Measurements from ENCODE around the gene PRR20E. TPM values are rescaled to one million over a fixed set of nuclear protein-coding genes. Genes with fewer than 3 reads are reported as not detected.
"Not testable (repeated sequence)": the region's sequence is repeated elsewhere in the genome, so short reads cannot be mapped to it uniquely, and the experiment has no call there.

PRR20E gene
- not detected for polyA plus RNA-seq (ENCODE audit: insufficient read depth in 1 of 5, insufficient read length in 5 of 5, low replicate concordance in 1 of 5)
- long read RNA-seq, donor 1, result 0 reads
- long read RNA-seq, donor 2, result 0 reads
- long read RNA-seq, donor 3, result 0 reads
- long read RNA-seq, donor 4, result 0 reads
- long read RNA-seq, donor 5, result 0 reads
- long read RNA-seq, donor 6, result 0 reads
- long read RNA-seq, donor 7, result 0 reads
- long read RNA-seq, donor 8, result 0 reads

GRCh38 chr13:57166897-57167296 lies at the start of gene PRR20E:
Gene PRR20E (plus strand): TSS chr13:57167197. CDS start chr13:57167584, 387 bp downstream.
- not testable (repeated sequence) for DNase-seq

- DNase-seq, result peak; percentile 19 to 36
These were observed 43.3 kb upstream of the PRR20E start for GRCh38 chr13:57123681-57124080.

GRCh38 chr13:57128909-57129308 lies 38.1 kb upstream of the PRR20E start:
- DNase-seq, result no peak

GRCh38 chr13:57136093-57136492 lies 30.9 kb upstream of the PRR20E start:
- DNase-seq, result no peak

- DNase-seq, result no peak
These were observed 29.4 kb upstream of the PRR20E start for GRCh38 chr13:57137585-57137984.

- DNase-seq, result no peak
These were observed 28.0 kb upstream of the PRR20E start for GRCh38 chr13:57138988-57139387.

- not testable (repeated sequence) for DNase-seq
These were observed 27.2 kb upstream of the PRR20E start for GRCh38 chr13:57139781-57140180.

GRCh38 chr13:57140235-57140968 lies 26.6 kb upstream of the PRR20E start, which contains the start of gene PRR20A:
Gene PRR20A (plus strand): TSS chr13:57140918. CDS start chr13:57141305, 387 bp downstream.
- not testable (repeated sequence) for DNase-seq

GRCh38 chr13:57147188-57147587 lies 19.8 kb upstream of the PRR20E start, which contains the start of gene PRR20B:
Gene PRR20B (plus strand): TSS chr13:57147488. CDS start chr13:57147875, 387 bp downstream.
- not testable (repeated sequence) for DNase-seq

GRCh38 chr13:57148106-57148505 lies 18.9 kb upstream of the PRR20E start:
- DNase-seq, result not testable (repeated sequence)

- DNase-seq, result not testable (repeated sequence)
These were observed 13.2 kb upstream of the PRR20E start, which contains the start of gene PRR20C for GRCh38 chr13:57153761-57154160. Gene PRR20C (plus strand): TSS chr13:57154061. CDS start chr13:57154448, 387 bp downstream.

GRCh38 chr13:57160332-57160731 lies 6.7 kb upstream of the PRR20E start, which contains the start of gene PRR20D:
Gene PRR20D (plus strand): TSS chr13:57160632. CDS start chr13:57161019, 387 bp downstream.
- not testable (repeated sequence) for DNase-seq

- no peak for DNase-seq
These were observed 24.7 kb downstream of the PRR20E start for GRCh38 chr13:57191667-57192066.

- no peak for DNase-seq
These were observed 46.0 kb downstream of the PRR20E start for GRCh38 chr13:57212989-57213388.

Other genes with a start within 250 kb of the PRR20E start
- gene PRR20A, start 26.3 kb upstream of the PRR20E start, polyA plus RNA-seq (ENCODE audit: insufficient read depth in 1 of 5, insufficient read length in 5 of 5, low replicate concordance in 1 of 5), result not detected
- not detected for gene PRR20B, start 19.7 kb upstream of the PRR20E start, polyA plus RNA-seq (ENCODE audit: insufficient read depth in 1 of 5, insufficient read length in 5 of 5, low replicate concordance in 1 of 5)
- gene PRR20C, start 13.1 kb upstream of the PRR20E start, polyA plus RNA-seq (ENCODE audit: insufficient read depth in 1 of 5, insufficient read length in 5 of 5, low replicate concordance in 1 of 5), result not detected
- not detected for gene PRR20D, start 6.6 kb upstream of the PRR20E start, polyA plus RNA-seq (ENCODE audit: insufficient read depth in 1 of 5, insufficient read length in 5 of 5, low replicate concordance in 1 of 5)

Measured in right lung (tissue), 10 donors.